Stimulated activated CD4-positive, alpha-beta T cell treated with anti-CD3 and anti-CD28 coated beads, Interleukin-2, amount 100 ng/mL, for 24 hours (primary cell): Measurements from ENCODE around the gene PCYT1A.
A peak's percentile ranks its signal among the peaks of the same experiment; 100 is the strongest.
"Not testable (repeated sequence)": the region's sequence is repeated elsewhere in the genome, so short reads cannot be mapped to it uniquely, and the experiment has no call there.

Experiments
- DNase-seq, 2 donors: peaks; one replicate each; pipeline ENCODE4 v3.0.0-alpha.2; 2020

Gene PCYT1A

GRCh38 chr3:196210673-196211556, 76.6 kb downstream of the PCYT1A start, which contains the start of gene ZDHHC19:
Gene ZDHHC19, minus strand, starts transcription at chr3:196211400. Its CDS starts 85 bp downstream, at chr3:196211315.
- DNase-seq: no peak

GRCh38 chr3:196209944-196210672, 77.4 kb downstream of the PCYT1A start:
- DNase-seq: not testable (repeated sequence)

GRCh38 chr3:196208942-196209695, 78.4 kb downstream of the PCYT1A start:
- DNase-seq: no peak

GRCh38 chr3:196207833-196208607, 79.5 kb downstream of the PCYT1A start:
- DNase-seq: peak; percentile 51 to 71

GRCh38 chr3:196207159-196207832, 80.2 kb downstream of the PCYT1A start:
- peak in 1 of 2 donors; percentile 37 for DNase-seq

- DNase-seq: not testable (repeated sequence)
Observed at GRCh38 chr3:196205442-196206205, 81.9 kb downstream of the PCYT1A start.

- no peak for DNase-seq
Observed at GRCh38 chr3:196203846-196204245, 83.7 kb downstream of the PCYT1A start.

- no peak for DNase-seq
Observed at GRCh38 chr3:196202516-196202970, 85.0 kb downstream of the PCYT1A start.

GRCh38 chr3:196198771-196199753, 88.5 kb downstream of the PCYT1A start:
- no peak for DNase-seq

GRCh38 chr3:196198081-196198675, 89.3 kb downstream of the PCYT1A start:
- DNase-seq: no peak

GRCh38 chr3:196197524-196197923, 90.0 kb downstream of the PCYT1A start:
- DNase-seq: no peak

- no peak for DNase-seq
Observed at GRCh38 chr3:196195664-196196265, 91.8 kb downstream of the PCYT1A start.

GRCh38 chr3:196194542-196194915, 93.0 kb downstream of the PCYT1A start:
- DNase-seq: no peak

GRCh38 chr3:196193736-196194541, 93.6 kb downstream of the PCYT1A start:
- no peak for DNase-seq

- no peak for DNase-seq
Observed at GRCh38 chr3:196193133-196193735, 94.3 kb downstream of the PCYT1A start.

- DNase-seq: no peak
Observed at GRCh38 chr3:196192524-196193051, 94.9 kb downstream of the PCYT1A start.

GRCh38 chr3:196192036-196192523, 95.4 kb downstream of the PCYT1A start:
- DNase-seq: peak; percentile 55
